ENCODE measurements around the gene NHS. TPM values are rescaled to one million over a fixed set of nuclear protein-coding genes. Genes with fewer than 3 reads are reported as not detected.

The NHS gene
- total RNA-seq, 4 donors from 2014 or later = 0.20 to 0.39 (median 0.30) TPM

GRCh38 chrX:17380221-17380620, 5.2 kb downstream of the NHS start:
- H3K27ac ChIP-seq = no peak overlapping the region
- no peak overlapping the region for H3K4me3 ChIP-seq
- intact Hi-C loops (cut with DNase I; ENCODE audit: low total_unique reads) = no loop called here
- H3K4me1 ChIP-seq = no peaks in the 10 kb centered on the region
- in situ Hi-C loops (cut with MboI; ENCODE audit: low sequenced_read_pairs in 4 of 4) = no loop called here
- DNase-seq = no peak
- peaks cover 0 to 19% (median 8%) of the 10 kb centered on the region in 3 donors for H3K27me3 ChIP-seq
- TF ChIP-seq CTCF (IDR thresholded peaks at IDR 0.05 in 4 of 5, conservative IDR thresholded peaks at IDR 0.05 in 1 of 5) = no peak
- H3K36me3 ChIP-seq = no peaks in the 10 kb centered on the region
- no peaks in the 10 kb centered on the region for H3K9me3 ChIP-seq
- no peak for ATAC-seq

- in situ Hi-C loops (cut with MboI; ENCODE audit: low sequenced_read_pairs in 4 of 4) = no loop called here
- Histone ChIP-seq H3K4me3 (no peak overlapping the region), H3K27ac (no peak overlapping the region), H3K27me3 (no peaks in the 10 kb centered on the region), H3K36me3 (no peaks in the 10 kb centered on the region), H3K4me1 (no peaks in the 10 kb centered on the region), H3K9me3 (no peaks in the 10 kb centered on the region)
- no peak for ATAC-seq
- intact Hi-C loops (cut with DNase I; ENCODE audit: low total_unique reads) = no loop called here
- TF ChIP-seq CTCF (IDR thresholded peaks at IDR 0.05 in 4 of 5, conservative IDR thresholded peaks at IDR 0.05 in 1 of 5) = no peak
- no peak for TF ChIP-seq POLR2A (IDR thresholded peaks at IDR 0.05)
- no peak for DNase-seq
These were observed 15.4 kb downstream of the NHS start for GRCh38 chrX:17390419-17390850.

DNA sequence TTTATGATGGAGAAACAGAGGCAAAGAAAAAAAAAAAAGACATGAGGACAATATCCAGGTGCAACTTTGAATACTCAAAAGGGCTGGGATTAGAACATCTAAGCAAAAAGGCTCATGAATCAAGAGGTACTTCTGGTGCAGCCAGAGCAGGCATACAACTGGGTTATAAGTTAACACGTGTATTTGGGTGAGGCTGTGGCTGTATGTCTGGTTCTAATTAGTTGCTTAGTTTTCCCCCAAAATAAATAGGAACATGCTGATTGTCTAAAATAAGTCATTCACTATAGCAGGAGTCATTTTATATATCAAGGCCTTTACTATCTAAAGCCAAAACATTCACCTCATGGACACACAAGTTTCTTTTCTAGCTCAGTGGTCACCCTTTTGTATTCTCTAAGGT, 20.2 kb downstream of the NHS start:
- H3K4me3 ChIP-seq = no peak overlapping the region
- no peaks in the 10 kb centered on the region for H3K27me3 ChIP-seq
- no peaks in the 10 kb centered on the region for H3K9me3 ChIP-seq
- in situ Hi-C loops (cut with MboI; ENCODE audit: low sequenced_read_pairs in 4 of 4) = no loop called here
- H3K27ac ChIP-seq = no peak overlapping the region
- TF ChIP-seq POLR2A (IDR thresholded peaks at IDR 0.05) (no peak), CTCF (IDR thresholded peaks at IDR 0.05 in 4 of 5, conservative IDR thresholded peaks at IDR 0.05 in 1 of 5) (no peak)
- no peaks in the 10 kb centered on the region for H3K36me3 ChIP-seq
- intact Hi-C loops (cut with DNase I; ENCODE audit: low total_unique reads) = no loop called here
- no peaks in the 10 kb centered on the region for H3K4me1 ChIP-seq
- no peak for ATAC-seq
- no peak for DNase-seq

DNA sequence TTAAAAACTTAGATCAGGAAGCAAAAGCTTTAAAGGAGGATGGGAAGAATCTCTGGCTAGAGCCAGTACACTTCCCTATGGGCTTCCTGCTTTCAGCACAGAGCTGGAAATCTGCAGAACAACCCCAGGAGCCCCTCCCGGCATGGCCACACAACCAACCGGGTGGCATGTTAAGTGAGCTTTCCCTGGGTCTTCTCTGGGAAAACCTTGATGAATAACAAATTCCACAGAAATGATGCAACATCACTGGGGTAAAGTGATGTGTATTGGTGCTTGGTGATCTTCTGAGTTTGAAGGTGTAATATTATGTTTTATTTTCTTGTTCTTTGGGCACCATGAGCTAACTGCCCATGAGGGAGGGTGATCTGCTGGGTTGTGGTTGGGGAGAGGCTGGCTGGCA, 22.1 kb downstream of the NHS start:
- in situ Hi-C loops (cut with MboI; ENCODE audit: low sequenced_read_pairs in 4 of 4) = no loop called here

More for the DNA sequence above, 22.1 kb downstream of the NHS start:
- H3K4me1 ChIP-seq = no peaks in the 10 kb centered on the region
- no peak for DNase-seq
- intact Hi-C loops (cut with DNase I; ENCODE audit: low total_unique reads) = no loop called here
- ATAC-seq = no peak
- H3K4me3 ChIP-seq = no peak overlapping the region
- H3K27ac ChIP-seq = no peak overlapping the region
- H3K27me3 ChIP-seq = no peaks in the 10 kb centered on the region
- TF ChIP-seq CTCF (IDR thresholded peaks at IDR 0.05 in 4 of 5, conservative IDR thresholded peaks at IDR 0.05 in 1 of 5) = no peak
- no peak for TF ChIP-seq POLR2A (IDR thresholded peaks at IDR 0.05)
- no peaks in the 10 kb centered on the region for H3K9me3 ChIP-seq
- no peaks in the 10 kb centered on the region for H3K36me3 ChIP-seq
